HepG2 (cell line): ENCODE measurements around the gene PYGO2. TPM values are rescaled to one million over a fixed set of nuclear protein-coding genes. Genes with fewer than 3 reads are reported as not detected.

Experiments
- BORCS8-MEF2B ChIP-seq: sonication (generic); formaldehyde crosslinking; IDR thresholded peaks from 2 replicates; pipeline ENCODE4 v1.8.0; 2022; ENCODE audit warnings: mild to moderate bottlenecking, missing genetic modification reagents
- GABPB1 ChIP-seq: IDR thresholded peaks from 2 replicates; pipeline ENCODE4 v1.6.1; 2016; ENCODE audit warnings: mild to moderate bottlenecking, missing genetic modification reagents, moderate library complexity, missing compliant biosample characterization
- ISX ChIP-seq: sonication (generic); formaldehyde crosslinking; conservative IDR thresholded peaks from 2 replicates; pipeline ENCODE4 v1.5.0; 2020; ENCODE audit warnings: missing genetic modification reagents
- MEF2D ChIP-seq: sonication (generic); formaldehyde crosslinking; IDR thresholded peaks from 2 replicates; pipeline ENCODE4 v1.5.1; 2020; ENCODE audit warnings: mild to moderate bottlenecking, missing genetic modification reagents
- RELA ChIP-seq: sonication (generic); formaldehyde crosslinking; IDR thresholded peaks from 2 replicates; pipeline ENCODE4 v1.4.0; 2020; ENCODE audit warnings: missing genetic modification reagents
- SP2 ChIP-seq: sonication (generic); formaldehyde crosslinking; IDR thresholded peaks from 2 replicates; pipeline ENCODE4 v1.5.1; 2020; ENCODE audit warnings: mild to moderate bottlenecking, missing genetic modification reagents
- SRY ChIP-seq: sonication (generic); formaldehyde crosslinking; IDR thresholded peaks from 2 replicates; pipeline ENCODE4 v1.8.0; 2022; ENCODE audit warnings: mild to moderate bottlenecking, missing genetic modification reagents
- TBL1XR1 ChIP-seq: fragments of 150-350 bp; IDR thresholded peaks from 2 replicates; pipeline ENCODE4 v1.6.1; 2014; ENCODE audit warnings: borderline replicate concordance, low read length; ENCODE audit not compliant: partially characterized antibody
- U2AF1 ChIP-seq: fragments of 200-400 bp; formaldehyde crosslinking; optimal IDR thresholded peaks from 2 replicates; pipeline ENCODE3; 2017; ENCODE audit warnings: mild to moderate bottlenecking, low read depth, low read length
- ZBTB20 ChIP-seq: sonication (generic); formaldehyde crosslinking; IDR thresholded peaks from 2 replicates; pipeline ENCODE4 v1.8.1; 2023; ENCODE audit warnings: missing genetic modification reagents, low read depth, mild to moderate bottlenecking, borderline replicate concordance
- ZFYVE20 ChIP-seq: sonication (generic); formaldehyde crosslinking; IDR thresholded peaks from 2 replicates; pipeline ENCODE4 v1.8.0; 2023; ENCODE audit warnings: low read depth, mild to moderate bottlenecking, moderate library complexity, missing genetic modification reagents, borderline replicate concordance
- ZNF17 ChIP-seq: sonication (generic); formaldehyde crosslinking; IDR thresholded peaks from 2 replicates; pipeline ENCODE4 v1.5.0; 2020; ENCODE audit warnings: mild to moderate bottlenecking, missing genetic modification reagents
- ZNF263 ChIP-seq: sonication (generic); formaldehyde crosslinking; IDR thresholded peaks from 2 replicates; pipeline ENCODE4 v1.4.0; 2020; ENCODE audit warnings: missing genetic modification reagents
- ZNF317 ChIP-seq: sonication (generic); formaldehyde crosslinking; IDR thresholded peaks from 2 replicates; pipeline ENCODE4 v1.5.0; 2020; ENCODE audit warnings: mild to moderate bottlenecking, missing genetic modification reagents
- ZNF431 ChIP-seq: sonication (generic); formaldehyde crosslinking; IDR thresholded peaks from 2 replicates; pipeline ENCODE4 v1.9.0; 2022; ENCODE audit warnings: missing genetic modification reagents, low read depth, mild to moderate bottlenecking, borderline replicate concordance
- ZNF530 ChIP-seq: sonication (generic); formaldehyde crosslinking; IDR thresholded peaks from 2 replicates; pipeline ENCODE4 v1.5.0; 2020; ENCODE audit warnings: low read depth, mild to moderate bottlenecking, missing genetic modification reagents
- ZNF709 ChIP-seq: sonication (generic); formaldehyde crosslinking; IDR thresholded peaks from 2 replicates; pipeline ENCODE4 v1.5.0; 2020; ENCODE audit warnings: mild to moderate bottlenecking, missing genetic modification reagents
- ZNF891 ChIP-seq: sonication (generic); formaldehyde crosslinking; IDR thresholded peaks from 2 replicates; pipeline ENCODE4 v1.5.0; 2020; ENCODE audit warnings: mild to moderate bottlenecking, missing genetic modification reagents
- polyA plus RNA-seq, 8 experiments: library from polyadenylated mRNA; depleted of rRNA in 3 of 8; stranded (reverse) in 7 of 8; unstranded in 1 of 8; fragments of >200 nt; fragmentation: Illumina TruSeq in 4 of 8; extraction: Trizol in 4 of 8; gene quantifications; 2 replicates each; pipeline versions ENCODE4 v1.2.1 to v1.2.3, GENCODE V29; 2011 to 2016; ENCODE audit warnings: low read depth in 4 of 8, missing spikeins in 1 of 8, mixed read lengths in 1 of 8; ENCODE audit not compliant: insufficient read depth in 1 of 8
- total RNA-seq, 5 experiments: library from RNA; depleted of rRNA; stranded (reverse); fragments of >200 nt; fragmentation: Illumina TruSeq; extraction: Trizol; gene quantifications; 2 replicates each; pipeline ENCODE4 v1.2.3, GENCODE V29; 2016; ENCODE audit warnings: low read depth in 1 of 5
- TF ChIP-seq, protein P1 (sequence below): sonication (generic); formaldehyde crosslinking; IDR thresholded peaks from 2 replicates; pipeline ENCODE4 v1.8.0; 2022; ENCODE audit warnings: missing genetic modification reagents, mild to moderate bottlenecking, borderline replicate concordance
- TF ChIP-seq, protein P2 (sequence below): sonication (generic); formaldehyde crosslinking; IDR thresholded peaks from 2 replicates; pipeline ENCODE4 v1.8.0; 2022; ENCODE audit warnings: mild to moderate bottlenecking, missing genetic modification reagents, moderate library complexity
- TF ChIP-seq, protein P3 (sequence below): sonication (generic); formaldehyde crosslinking; IDR thresholded peaks from 2 replicates; pipeline ENCODE4 v1.4.0; 2020; ENCODE audit warnings: missing genetic modification reagents

Gene PYGO2
- total and polyA plus RNA-seq, 2 of the 13 experiments (the other 11 are each of a cell fraction or from before 2014, with no cell fraction given) = 20.3 to 21.8 TPM

DNA sequence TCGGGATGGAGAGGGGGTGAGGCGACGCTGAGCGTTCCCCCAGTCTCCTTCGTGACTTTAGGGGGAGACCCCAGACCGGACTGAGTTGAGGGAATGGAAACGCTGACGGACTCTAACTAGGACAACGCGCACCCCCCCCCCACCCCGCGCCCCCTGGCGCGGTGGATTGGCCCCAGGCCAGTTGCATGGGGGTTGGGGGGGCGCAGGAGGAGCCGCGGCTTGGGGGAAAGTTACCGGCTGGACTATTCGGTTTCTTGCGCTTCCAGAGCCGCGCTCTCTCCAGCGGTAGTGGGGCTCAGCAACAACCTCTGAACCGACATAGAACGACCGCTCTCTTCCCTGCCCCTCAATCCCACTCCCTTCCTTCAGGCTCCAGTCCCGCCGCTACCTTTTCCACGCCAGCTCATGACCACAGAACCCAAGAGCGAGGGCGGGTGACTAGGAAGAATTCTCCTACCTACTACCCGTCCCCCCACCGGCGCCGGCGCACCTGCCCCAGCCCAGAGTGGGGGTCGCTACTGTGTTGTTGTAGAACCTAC is 41.7 kb upstream of the PYGO2 start (continued):
- no peak for TF ChIP-seq BORCS8-MEF2B
- no peak for TF ChIP-seq ZBTB20 (CRISPR knock-in tag)
- TF ChIP-seq, protein P1, sequence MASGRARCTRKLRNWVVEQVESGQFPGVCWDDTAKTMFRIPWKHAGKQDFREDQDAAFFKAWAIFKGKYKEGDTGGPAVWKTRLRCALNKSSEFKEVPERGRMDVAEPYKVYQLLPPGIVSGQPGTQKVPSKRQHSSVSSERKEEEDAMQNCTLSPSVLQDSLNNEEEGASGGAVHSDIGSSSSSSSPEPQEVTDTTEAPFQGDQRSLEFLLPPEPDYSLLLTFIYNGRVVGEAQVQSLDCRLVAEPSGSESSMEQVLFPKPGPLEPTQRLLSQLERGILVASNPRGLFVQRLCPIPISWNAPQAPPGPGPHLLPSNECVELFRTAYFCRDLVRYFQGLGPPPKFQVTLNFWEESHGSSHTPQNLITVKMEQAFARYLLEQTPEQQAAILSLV (CRISPR knock-in tag) = peak; percentile 14; the same call in 1 of the 2 replicates
- no peak for TF ChIP-seq ISX (CRISPR knock-in tag)
- peak; percentile 46 for TF ChIP-seq U2AF1
- no peak for TF ChIP-seq ZNF317
- TF ChIP-seq, protein P2, sequence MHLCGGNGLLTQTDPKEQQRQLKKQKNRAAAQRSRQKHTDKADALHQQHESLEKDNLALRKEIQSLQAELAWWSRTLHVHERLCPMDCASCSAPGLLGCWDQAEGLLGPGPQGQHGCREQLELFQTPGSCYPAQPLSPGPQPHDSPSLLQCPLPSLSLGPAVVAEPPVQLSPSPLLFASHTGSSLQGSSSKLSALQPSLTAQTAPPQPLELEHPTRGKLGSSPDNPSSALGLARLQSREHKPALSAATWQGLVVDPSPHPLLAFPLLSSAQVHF = no peak
- TF ChIP-seq TBL1XR1 = no peak
- no peak for TF ChIP-seq ZFYVE20 (CRISPR knock-in tag)
- no peak for TF ChIP-seq ZNF530 (CRISPR knock-in tag)
- no peak for TF ChIP-seq ZNF263 (CRISPR knock-in tag)
- TF ChIP-seq SRY (CRISPR knock-in tag) = 0 out of 2 replicates have a peak, but pooled peaks have one; percentile 22
- peak; percentile 68; the same call in 1 of the 2 replicates for TF ChIP-seq ZNF709
- TF ChIP-seq ZNF891 = no peak
- no peak for TF ChIP-seq RELA
- TF ChIP-seq, protein P3, sequence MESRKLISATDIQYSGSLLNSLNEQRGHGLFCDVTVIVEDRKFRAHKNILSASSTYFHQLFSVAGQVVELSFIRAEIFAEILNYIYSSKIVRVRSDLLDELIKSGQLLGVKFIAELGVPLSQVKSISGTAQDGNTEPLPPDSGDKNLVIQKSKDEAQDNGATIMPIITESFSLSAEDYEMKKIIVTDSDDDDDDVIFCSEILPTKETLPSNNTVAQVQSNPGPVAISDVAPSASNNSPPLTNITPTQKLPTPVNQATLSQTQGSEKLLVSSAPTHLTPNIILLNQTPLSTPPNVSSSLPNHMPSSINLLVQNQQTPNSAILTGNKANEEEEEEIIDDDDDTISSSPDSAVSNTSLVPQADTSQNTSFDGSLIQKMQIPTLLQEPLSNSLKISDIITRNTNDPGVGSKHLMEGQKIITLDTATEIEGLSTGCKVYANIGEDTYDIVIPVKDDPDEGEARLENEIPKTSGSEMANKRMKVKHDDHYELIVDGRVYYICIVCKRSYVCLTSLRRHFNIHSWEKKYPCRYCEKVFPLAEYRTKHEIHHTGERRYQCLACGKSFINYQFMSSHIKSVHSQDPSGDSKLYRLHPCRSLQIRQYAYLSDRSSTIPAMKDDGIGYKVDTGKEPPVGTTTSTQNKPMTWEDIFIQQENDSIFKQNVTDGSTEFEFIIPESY (CRISPR knock-in tag) = no peak
- peak; percentile 18; the same call in 1 of the 2 replicates for TF ChIP-seq MEF2D
- 0 out of 2 replicates have a peak, but pooled peaks have one; percentile 36 for TF ChIP-seq ZNF431
- no peak for TF ChIP-seq SP2 (CRISPR knock-in tag)
- TF ChIP-seq ZNF17 = 0 out of 2 replicates have a peak, but pooled peaks have one; percentile 59
- TF ChIP-seq GABPB1 (CRISPR knock-in tag) = no peak
